ENCODE measurements around the gene KCNH2. TPM values are rescaled to one million over a fixed set of nuclear protein-coding genes. Genes with fewer than 3 reads are reported as not detected.

KCNH2 gene
- total and polyA plus RNA-seq, 2 of the 8 experiments (the other 6 are each of a cell fraction or from before 2014, with no cell fraction given): 8.0 to 15.0 TPM

- Histone ChIP-seq H3K4ac (replicated peaks; ENCODE audit: insufficient read length, low read depth, low read length) (no peak overlapping the region), H3K27me3 (replicated peaks in 1 of 4; ENCODE audit: control insufficient read depth in 3 of 4, extremely low read depth in 1 of 4, insufficient read depth in 3 of 4, low read length in 3 of 4) (0 out of 7 replicates have a peak, but pooled peaks cover 0 to 2% (median 0%) of the 10 kb centered on the region in 4 experiments), H3K4me1 (replicated peaks in 1 of 4; ENCODE audit: control insufficient read depth in 3 of 4, insufficient read depth in 4 of 4, low read length in 3 of 4) (no peaks in the 10 kb centered on the region), H3K23ac (ENCODE audit: insufficient read length) (no peak overlapping the region), H2BK15ac (ENCODE audit: low read length) (no peak overlapping the region), H4K8ac (ENCODE audit: extremely low read depth, insufficient read depth, low read length) (no peak overlapping the region), H3K36me3 (ENCODE audit: control insufficient read depth in 2 of 4, insufficient read depth in 4 of 4, low read length in 3 of 4) (no peaks in the 10 kb centered on the region), H2AK5ac (ENCODE audit: low read depth, low read length) (no peak overlapping the region), H3K9me3 (ENCODE audit: insufficient read depth in 2 of 2, low read depth in 1 of 2, low read length in 1 of 2) (no peaks in the 10 kb centered on the region), H2BK120ac (replicated peaks; ENCODE audit: low read depth, low read length) (no peak overlapping the region), H4K20me1 (replicated peaks in 1 of 2; ENCODE audit: control insufficient read depth in 1 of 2, insufficient read depth in 2 of 2, low read length in 2 of 2) (no peaks in the 10 kb centered on the region), H3K23me2 (ENCODE audit: low read depth, low read length) (no peaks in the 10 kb centered on the region), H3K4me2 (ENCODE audit: insufficient read depth in 1 of 2, low read depth in 2 of 2, low read length in 2 of 2) (no peak overlapping the region), H3K79me1 (ENCODE audit: low read depth, low read length) (no peaks in the 10 kb centered on the region), H3K9ac (replicated peaks in 1 of 4; ENCODE audit: extremely low read depth in 1 of 4, low read depth in 3 of 4, low read length in 3 of 4) (no peak overlapping the region), H4K5ac (ENCODE audit: insufficient read length, low read depth, low read length) (no peak overlapping the region), H2BK5ac (ENCODE audit: low read depth, low read length) (no peak overlapping the region), H2AFZ (ENCODE audit: low read length) (no peak overlapping the region), H4K91ac (replicated peaks; ENCODE audit: insufficient read length, low read length) (no peak overlapping the region), H3K14ac (ENCODE audit: insufficient read length) (no peak overlapping the region), H3K56ac (replicated peaks; ENCODE audit: insufficient read length, low read depth, low read length) (no peak overlapping the region), H3K4me3 (ENCODE audit: extremely low read depth in 1 of 4, insufficient read depth in 2 of 4, low read depth in 3 of 4, low read length in 4 of 4) (no peak overlapping the region), H3K79me2 (ENCODE audit: control insufficient read depth in 1 of 2, insufficient read depth in 2 of 2, low read length in 2 of 2) (no peaks in the 10 kb centered on the region), H3K27ac (ENCODE audit: low read depth, low read length) (no peak overlapping the region), H3K18ac (ENCODE audit: extremely low read depth, low read length) (no peak overlapping the region), H2BK12ac (ENCODE audit: low read depth, low read length) (no peak overlapping the region), H2BK20ac (ENCODE audit: low read length) (no peak overlapping the region)
- no peak for TF ChIP-seq ZNF274 (IDR thresholded peaks at IDR 0.05; ENCODE audit: borderline replicate concordance, extremely low read depth, low read length)
- TF ChIP-seq TEAD4 (IDR thresholded peaks at IDR 0.05; ENCODE audit: low read depth, low read length): no peak
- no peak for TF ChIP-seq RXRA (IDR thresholded peaks at IDR 0.05; ENCODE audit: insufficient read depth, low read depth, low read length)
- no peak for TF ChIP-seq NRF1 (IDR thresholded peaks at IDR 0.05; ENCODE audit: low read depth, low read length)
- no peak for TF ChIP-seq TAF1 (IDR thresholded peaks at IDR 0.05; ENCODE audit: low read depth, low read length)
- TF ChIP-seq ASH2L (IDR thresholded peaks at IDR 0.05; ENCODE audit: low read length): no peak
- TF ChIP-seq TBP (IDR thresholded peaks at IDR 0.05; ENCODE audit: low read depth, low read length): no peak
- no peak for TF ChIP-seq KDM5A (IDR thresholded peaks at IDR 0.05; ENCODE audit: low read length)
- no peak for TF ChIP-seq POLR2A (IDR thresholded peaks at IDR 0.05; ENCODE audit: control extremely low read depth in 1 of 2, low read depth in 2 of 2, low read length in 2 of 2)
- TF ChIP-seq EZH2 (IDR thresholded peaks at IDR 0.05; ENCODE audit: low read depth, low read length, severe bottlenecking): no peak
- no peak for TF ChIP-seq RFX5 (IDR thresholded peaks at IDR 0.05; ENCODE audit: borderline replicate concordance, low read depth, low read length)
- DNase-seq (ENCODE audit: low read depth in 1 of 2, low spot score in 2 of 2): no peak
- CTCF ChIA-PET (ENCODE audit: partially characterized antibody): interaction anchor here (0.5 to 6.9 kb wide), 3 partner anchors 27 to 1753 kb away, joined by 3 to 45 read pairs (median 6); no protein-coding TSS in a partner anchor
- POLR2A ChIA-PET (ENCODE audit: partially characterized antibody): no interaction called here
- FAIRE-seq: no peak
- WGBS, 2 experiments (ENCODE audit: extremely low coverage in 1 of 2, insufficient coverage in 1 of 2, insufficient read length in 1 of 2, insufficient replicate concordance in 2 of 2, low coverage in 1 of 2, low lambda C conversion rate in 2 of 2, missing lambda C conversion rate in 1 of 2): 91% methylated on average over 9 of the region's 9 CpGs; no CpG with 5 or more reads in 1 of the 2 experiments
Measured at GRCh38 chr7:150936018-150936417, 42.1 kb downstream of the KCNH2 start.

Data from H1 (cell line).